K562 (cell line): ENCODE results near the gene GLI3. TPM values are rescaled to one million over a fixed set of nuclear protein-coding genes. Genes with fewer than 3 reads are reported as not detected.

Experiments used
- ATAC-seq: fragments of 200-7000 bp; cut with Tn5 transposase; 3 replicates; pipeline ENCODE4 v1.9.1; 2020; ENCODE audit warnings: moderate library complexity
- BruUV-seq: library from RNA; stranded (reverse); fragments of 400-500 nt; replicated peaks from 2 replicates; lab custom pipeline; 2021; lab: Mats Ljungman, UMichigan
- CTCF ChIA-PET: fragments of 300-600 bp; formaldehyde crosslinking; extraction: SDS; loops from one replicate; lab custom pipeline; 2021; ENCODE audit warnings: low intra/inter-chr PET ratio; lab: Yijun Ruan, JAX
- POLR2A ChIA-PET: fragments of 300-600, 350-650 bp; sonication (Branson Sonifier 250); formaldehyde crosslinking; extraction: SDS; loops from one replicate; lab custom pipeline; 2021; ENCODE audit warnings: antibody characterized with exemption, inconsistent platforms; lab: Yijun Ruan, JAX
- DNase-seq, 4 experiments: peaks; one replicate each; pipeline versions ENCODE4 v3.0.0 to v3.0.0-alpha.2; 2011 to 2018; ENCODE audit warnings: low spot score in 3 of 4, mixed read lengths in 3 of 4; ENCODE audit errors: extremely low read depth in 1 of 4
- FAIRE-seq: peaks from 2 replicates; lab custom pipeline; 2011; peaks lifted over from hg19 to GRCh38; lab: Jason Lieb, UNC
- H2AFZ ChIP-seq: 2 replicates; pipeline ENCODE4 v1.6.0; 2011; ENCODE audit warnings: low read depth, low read length, control low read depth, inconsistent platforms
- H3K27ac ChIP-seq: fragments of 200-600 bp; 3 replicates; pipeline ENCODE4 v1.8.0; 2011; ENCODE audit warnings: low read depth, mild to moderate bottlenecking, control low read depth, inconsistent platforms, low read length, moderate library complexity, mixed read lengths; ENCODE audit errors: extremely low read depth
- H3K27me3 ChIP-seq, 2 experiments: fragments of 300-600 bp in 1 of 2; 2 replicates in 1 of 2; 3 replicates in 1 of 2; pipeline versions ENCODE4 v1.6.0 to v1.8.0; 2011; ENCODE audit warnings: inconsistent platforms in 2 of 2, low read length in 2 of 2, mild to moderate bottlenecking in 1 of 2, mixed read lengths in 1 of 2, moderate library complexity in 1 of 2; ENCODE audit not compliant: control insufficient read depth in 2 of 2, insufficient read depth in 2 of 2
- H3K36me3 ChIP-seq: fragments of 300-600 bp; 3 replicates; pipeline ENCODE4 v1.8.0; 2011; ENCODE audit warnings: mild to moderate bottlenecking, low read length, inconsistent platforms; ENCODE audit not compliant: control insufficient read depth, insufficient read depth
- H3K4me1 ChIP-seq, 2 experiments: fragments of 200-600 bp in 1 of 2; replicated peaks in 1 of 2; 2 replicates in 1 of 2; 3 replicates in 1 of 2; pipeline versions ENCODE4 v1.5.1 to v1.8.0; 2011; ENCODE audit warnings: inconsistent platforms in 2 of 2, low read length in 2 of 2, mild to moderate bottlenecking in 1 of 2, mixed read lengths in 1 of 2, moderate library complexity in 1 of 2; ENCODE audit not compliant: control insufficient read depth in 2 of 2, insufficient read depth in 2 of 2
- H3K4me2 ChIP-seq: 2 replicates; pipeline ENCODE4 v1.6.1; 2011; ENCODE audit warnings: low read length, control low read depth, inconsistent platforms, mixed read lengths; ENCODE audit not compliant: insufficient read depth
- H3K4me3 ChIP-seq: fragments of 200-600 bp; sonication (generic), shearing (Covaris generic); 2 replicates; pipeline ENCODE4 v1.5.1; 2016; ENCODE audit warnings: control low read depth, inconsistent platforms
- H3K79me2 ChIP-seq: fragments of 200-600 bp; 3 replicates; pipeline ENCODE4 v1.8.0; 2011; ENCODE audit warnings: low read length, inconsistent platforms; ENCODE audit not compliant: control insufficient read depth, insufficient read depth
- H3K9ac ChIP-seq, 2 experiments: 2 replicates each; pipeline versions ENCODE4 v1.6.0 to v1.6.1; 2011; ENCODE audit warnings: low read depth in 2 of 2, low read length in 2 of 2, control low read depth in 1 of 2, inconsistent platforms in 1 of 2, mild to moderate bottlenecking in 1 of 2, mixed read lengths in 1 of 2; ENCODE audit not compliant: insufficient read depth in 1 of 2
- H3K9me1 ChIP-seq: one replicate; pipeline ENCODE4 v1.6.0; 2011; ENCODE audit warnings: inconsistent platforms, mild to moderate bottlenecking, low read length, moderate library complexity; ENCODE audit not compliant: control insufficient read depth, insufficient read depth
- H3K9me3 ChIP-seq: replicated peaks from 2 replicates; pipeline ENCODE4 v1.5.1; 2011; ENCODE audit warnings: low read depth, low read length, inconsistent platforms; ENCODE audit not compliant: control insufficient read depth, insufficient read depth
- H4K20me1 ChIP-seq: replicated peaks from 2 replicates; pipeline ENCODE4 v1.6.1; 2011; ENCODE audit warnings: low read length, inconsistent platforms, mixed read lengths; ENCODE audit not compliant: control insufficient read depth, insufficient read depth
- DMBX1 ChIP-seq: fragments of 250-450 bp; sonication (Bioruptor Pico); IDR thresholded peaks from 2 replicates; pipeline ENCODE4 v1.8.0; 2022; ENCODE audit warnings: inconsistent platforms, mild to moderate bottlenecking, moderate library complexity, borderline replicate concordance
- L3MBTL2 ChIP-seq: fragments of 450-650 bp; IDR thresholded peaks from 2 replicates; pipeline ENCODE4 v1.6.1; 2016; ENCODE audit warnings: mild to moderate bottlenecking, moderate library complexity
- MBD1 ChIP-seq: fragments of 250-450 bp; sonication (Bioruptor Pico); IDR thresholded peaks from 2 replicates; pipeline ENCODE4 v1.8.0; 2022; ENCODE audit warnings: inconsistent platforms
- PYGO2 ChIP-seq: fragments of 450-650 bp; IDR thresholded peaks from 2 replicates; pipeline ENCODE4 v1.6.1; 2016; ENCODE audit warnings: mild to moderate bottlenecking, missing genetic modification characterization, moderate library complexity, missing compliant biosample characterization
- RUNX1 ChIP-seq: sonication (generic); IDR thresholded peaks from 2 replicates; pipeline ENCODE4 v1.6.1; 2016; ENCODE audit warnings: antibody characterized with exemption, low read depth
- ZNF444 ChIP-seq: fragments of 250-450 bp; sonication (Bioruptor Pico); IDR thresholded peaks from 2 replicates; pipeline ENCODE4 v1.4.0; 2020; ENCODE audit warnings: mild to moderate bottlenecking, moderate library complexity
- WGBS: fragments of 100-300 bp; shearing (Covaris generic); methylation state at CpG from one replicate; pipeline ENCODE4 v1.1.6; 2016; ENCODE audit warnings: low coverage, mixed read lengths; ENCODE audit not compliant: insufficient coverage; ENCODE audit errors: missing lambda C conversion rate; 5-methylcytosine and 5-hydroxymethylcytosine counted together
- in situ Hi-C: fragments of 300-500 bp; cut with MboI; formaldehyde crosslinking; loops from 4 replicates; pipeline ENCODE4 v1.15.0; 2018; ENCODE audit warnings: inconsistent platforms, mixed read lengths
- intact Hi-C: fragments of 100-400 bp; cut with micrococcal nuclease; formaldehyde crosslinking; loops from 2 replicates; pipeline ENCODE4 v1.14.2; 2022
- polyA plus RNA-seq, 8 experiments: library from polyadenylated mRNA; depleted of rRNA in 4 of 8; stranded (reverse) in 5 of 8; unstranded in 3 of 8; fragments of >200 nt; fragmentation: Nextera tagmentation in 2 of 8; fragmentation: Illumina TruSeq in 1 of 8; extraction: Ambion mirVana in 2 of 8; extraction: Trizol in 1 of 8; gene quantifications; 2 replicates each; pipeline versions ENCODE4 v1.2.1 to v1.2.3, GENCODE V29; 2011 to 2014; ENCODE audit warnings: inconsistent platforms in 1 of 8, missing spikeins in 1 of 8
- total RNA-seq, 7 experiments: library from RNA; depleted of rRNA in 6 of 7; stranded (reverse); fragments of >200 nt in 6 of 7; fragmentation: Illumina TruSeq in 2 of 7; extraction: Trizol in 2 of 7; gene quantifications; 2 replicates each; pipeline versions ENCODE4 v1.2.1 to v1.2.3, GENCODE V29; 2011 to 2021; ENCODE audit warnings: low replicate concordance in 1 of 7

The GLI3 gene
- total and polyA plus RNA-seq, 9 of the 15 experiments (the other 6 are each of a cell fraction or from before 2014, with no cell fraction given), result 0.01 to 0.18 (median 0.07) TPM; not detected in 6

GRCh38 chr7:42046483-42046882, 190.5 kb downstream of the GLI3 start:
- no peak for DNase-seq
- H3K9me3 ChIP-seq, result no peaks in the 10 kb centered on the region; the same call in 1 of the 2 replicates
- no peaks in the 10 kb centered on the region for H3K9me1 ChIP-seq
- H3K79me2 ChIP-seq, result no peaks in the 10 kb centered on the region
- no peak for FAIRE-seq
- ChIA-PET POLR2A (interaction anchor here (1.7 kb wide), 1 partner anchor 9 kb away, joined by 5 read pairs; no protein-coding TSS in a partner anchor), CTCF (no interaction called here)
- no peaks in the 10 kb centered on the region for H3K4me1 ChIP-seq
- H3K4me2 ChIP-seq, result no peak overlapping the region
- H3K27me3 ChIP-seq, result peaks cover 4 to 10% of the 10 kb centered on the region in 2 experiments; a peak in 3 of 5 replicates
- WGBS, result 0% methylated on average over 3 of the region's 3 CpGs
- H3K36me3 ChIP-seq, result no peaks in the 10 kb centered on the region
- TF ChIP-seq DMBX1 (CRISPR knock-in tag) (no peak), ZNF444 (no peak), L3MBTL2 (no peak), PYGO2 (tag) (no peak), MBD1 (CRISPR knock-in tag) (no peak), RUNX1 (no peak)
- H3K9ac ChIP-seq, result no peak overlapping the region
- no TSS peak for BruUV-seq
- intact Hi-C loops (no loop called here), in situ Hi-C loops (no loop called here)
- no peaks in the 10 kb centered on the region for H4K20me1 ChIP-seq
- H2AFZ ChIP-seq, result no peak overlapping the region
- H3K4me3 ChIP-seq, result no peak overlapping the region
- H3K27ac ChIP-seq, result no peak overlapping the region
- no peak for ATAC-seq
